ENCODE results near the gene PDE8A. TPM values are rescaled to one million over a fixed set of nuclear protein-coding genes. Genes with fewer than 3 reads are reported as not detected.

PDE8A gene
- total and polyA plus RNA-seq, 10 of the 15 experiments (the other 5 are each of a cell fraction or from before 2014, with no cell fraction given): 6.7 to 69.2 (median 27.2) TPM

- no peak for TF ChIP-seq IRF5 (IDR thresholded peaks at IDR 0.05; ENCODE audit: borderline replicate concordance)
- no peak for TF ChIP-seq EZH2 (IDR thresholded peaks at IDR 0.05; ENCODE audit: borderline replicate concordance, control insufficient read depth, low read depth, low read length)
- TF ChIP-seq ESRRA (IDR thresholded peaks at IDR 0.05; ENCODE audit: low read length): no peak
Observed at GRCh38 chr15:85031944-85032558, 50.4 kb downstream of the PDE8A start (continued).

- SMC1A ChIA-PET (ENCODE audit: uncharacterized antibody, unreplicated experiment): interaction anchor here (0.7 to 4.3 kb wide), 6 partner anchors 9 to 43 kb away, joined by 3 to 45 read pairs (median 4); no protein-coding TSS in a partner anchor
- Histone ChIP-seq H3K4me1 (ENCODE audit: control insufficient read depth, insufficient read depth, low read length) (peaks cover 20% of the 10 kb centered on the region), H3K9me3 (replicated peaks; ENCODE audit: control insufficient read depth, insufficient read depth, low read length) (no peaks in the 10 kb centered on the region), H4K20me1 (ENCODE audit: control insufficient read depth, insufficient read depth) (no peaks in the 10 kb centered on the region), H3K4me2 (ENCODE audit: control insufficient read depth, insufficient read depth) (no peak overlapping the region), H2AFZ (ENCODE audit: control insufficient read depth, low read depth, low read length) (no peak overlapping the region), H3K9ac (ENCODE audit: control insufficient read depth, insufficient read depth, low read length) (no peak overlapping the region), H3K79me2 (ENCODE audit: control insufficient read depth, insufficient read depth, low read length) (peaks cover 36% of the 10 kb centered on the region), H3K27ac (ENCODE audit: control insufficient read depth, insufficient read depth) (no peak overlapping the region), H3K36me3 (ENCODE audit: control insufficient read depth in 2 of 2, insufficient read depth in 2 of 2, low read length in 1 of 2) (no peaks in the 10 kb centered on the region), H3K27me3 (replicated peaks in 1 of 2; ENCODE audit: control insufficient read depth in 2 of 2, insufficient read depth in 2 of 2, low read length in 1 of 2) (no peaks in the 10 kb centered on the region), H3K4me3 (no peak overlapping the region)
- no TSS peak for BruUV-seq (replicated peaks)
- TF ChIP-seq, protein P1, sequence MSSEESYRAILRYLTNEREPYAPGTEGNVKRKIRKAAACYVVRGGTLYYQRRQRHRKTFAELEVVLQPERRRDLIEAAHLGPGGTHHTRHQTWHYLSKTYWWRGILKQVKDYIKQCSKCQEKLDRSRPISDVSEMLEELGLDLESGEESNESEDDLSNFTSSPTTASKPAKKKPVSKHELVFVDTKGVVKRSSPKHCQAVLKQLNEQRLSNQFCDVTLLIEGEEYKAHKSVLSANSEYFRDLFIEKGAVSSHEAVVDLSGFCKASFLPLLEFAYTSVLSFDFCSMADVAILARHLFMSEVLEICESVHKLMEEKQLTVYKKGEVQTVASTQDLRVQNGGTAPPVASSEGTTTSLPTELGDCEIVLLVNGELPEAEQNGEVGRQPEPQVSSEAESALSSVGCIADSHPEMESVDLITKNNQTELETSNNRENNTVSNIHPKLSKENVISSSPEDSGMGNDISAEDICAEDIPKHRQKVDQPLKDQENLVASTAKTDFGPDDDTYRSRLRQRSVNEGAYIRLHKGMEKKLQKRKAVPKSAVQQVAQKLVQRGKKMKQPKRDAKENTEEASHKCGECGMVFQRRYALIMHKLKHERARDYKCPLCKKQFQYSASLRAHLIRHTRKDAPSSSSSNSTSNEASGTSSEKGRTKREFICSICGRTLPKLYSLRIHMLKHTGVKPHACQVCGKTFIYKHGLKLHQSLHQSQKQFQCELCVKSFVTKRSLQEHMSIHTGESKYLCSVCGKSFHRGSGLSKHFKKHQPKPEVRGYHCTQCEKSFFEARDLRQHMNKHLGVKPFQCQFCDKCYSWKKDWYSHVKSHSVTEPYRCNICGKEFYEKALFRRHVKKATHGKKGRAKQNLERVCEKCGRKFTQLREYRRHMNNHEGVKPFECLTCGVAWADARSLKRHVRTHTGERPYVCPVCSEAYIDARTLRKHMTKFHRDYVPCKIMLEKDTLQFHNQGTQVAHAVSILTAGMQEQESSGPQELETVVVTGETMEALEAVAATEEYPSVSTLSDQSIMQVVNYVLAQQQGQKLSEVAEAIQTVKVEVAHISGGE (CRISPR knock-in tag; IDR thresholded peaks at IDR 0.05): no peak
- TF ChIP-seq MYC (IDR thresholded peaks at IDR 0.05; ENCODE audit: insufficient read depth, insufficient read length, insufficient replicate concordance, low read length, severe bottlenecking) (no peak), SREBF2 (IDR thresholded peaks at IDR 0.05; ENCODE audit: low read length) (no peak), PAX5 (IDR thresholded peaks at IDR 0.05; ENCODE audit: borderline replicate concordance, low read depth, low read length) (no peak)
- in situ Hi-C loops (cut with MboI): no loop called here
- RAD21 ChIA-PET (ENCODE audit: unreplicated experiment): interaction anchor here (0.9 to 1.3 kb wide), 2 partner anchors 11 to 44 kb away, joined by 3 read pairs; no protein-coding TSS in a partner anchor
- ATAC-seq (no peak), FAIRE-seq (no peak), DNase-seq (ENCODE audit: low read depth, low spot score) (no peak)
- intact Hi-C loops (cut with micrococcal nuclease; ENCODE audit: unreplicated experiment): no loop called here
- POLR2A ChIA-PET: no interaction called here
- CTCF ChIA-PET: interaction anchor here (1.2 to 1.8 kb wide), 3 partner anchors 9 to 11 kb away, joined by 3 to 7 read pairs (median 3); no protein-coding TSS in a partner anchor
- 73% methylated on average over 1 of the region's 1 CpG for WGBS (ENCODE audit: insufficient coverage, insufficient replicate concordance, low lambda C conversion rate, missing lambda C conversion rate)
Observed at GRCh38 chr15:85033148-85033547, 51.5 kb downstream of the PDE8A start.
